Activated T-helper 1 cell treated with anti-CD3 and anti-CD28 coated beads, Interleukin-2, amount 50 U/mL, for 16 hours (primary cell): ENCODE data around the gene SMARCD2.
"Not testable (repeated sequence)": the region's sequence is repeated elsewhere in the genome, so short reads cannot be mapped to it uniquely, and the experiment has no call there.

Experiments used
- DNase-seq, 2 donors: peaks; one replicate each; pipeline ENCODE4 v3.0.0-alpha.2; 2020; ENCODE audit warnings: low read depth in 1 of 2, low spot score in 1 of 2

The SMARCD2 gene

GRCh38 chr17:63853260-63853659 is 10.8 kb upstream of the SMARCD2 start:
- DNase-seq = no peak

DNA sequence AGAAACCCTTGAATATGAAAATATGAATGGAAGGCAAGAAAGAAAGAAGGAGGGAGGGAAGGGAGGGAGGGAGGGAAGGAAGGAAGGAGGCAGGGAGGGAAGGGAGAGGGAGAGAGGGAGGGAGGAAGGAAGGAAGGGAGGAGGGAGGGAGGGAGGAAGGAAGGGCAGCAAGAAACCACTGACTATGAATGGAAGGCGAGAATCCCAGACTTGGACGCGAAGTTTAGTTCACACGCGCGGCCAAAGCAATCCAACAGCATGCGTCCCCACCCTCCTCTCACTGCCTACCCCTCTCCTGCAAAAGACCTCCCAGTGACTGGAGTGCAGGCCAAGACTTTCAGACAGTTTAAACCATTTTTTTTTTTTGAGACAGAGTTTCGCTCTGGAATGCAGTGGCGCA is 7.9 kb upstream of the SMARCD2 start:
- no peak for DNase-seq

DNA sequence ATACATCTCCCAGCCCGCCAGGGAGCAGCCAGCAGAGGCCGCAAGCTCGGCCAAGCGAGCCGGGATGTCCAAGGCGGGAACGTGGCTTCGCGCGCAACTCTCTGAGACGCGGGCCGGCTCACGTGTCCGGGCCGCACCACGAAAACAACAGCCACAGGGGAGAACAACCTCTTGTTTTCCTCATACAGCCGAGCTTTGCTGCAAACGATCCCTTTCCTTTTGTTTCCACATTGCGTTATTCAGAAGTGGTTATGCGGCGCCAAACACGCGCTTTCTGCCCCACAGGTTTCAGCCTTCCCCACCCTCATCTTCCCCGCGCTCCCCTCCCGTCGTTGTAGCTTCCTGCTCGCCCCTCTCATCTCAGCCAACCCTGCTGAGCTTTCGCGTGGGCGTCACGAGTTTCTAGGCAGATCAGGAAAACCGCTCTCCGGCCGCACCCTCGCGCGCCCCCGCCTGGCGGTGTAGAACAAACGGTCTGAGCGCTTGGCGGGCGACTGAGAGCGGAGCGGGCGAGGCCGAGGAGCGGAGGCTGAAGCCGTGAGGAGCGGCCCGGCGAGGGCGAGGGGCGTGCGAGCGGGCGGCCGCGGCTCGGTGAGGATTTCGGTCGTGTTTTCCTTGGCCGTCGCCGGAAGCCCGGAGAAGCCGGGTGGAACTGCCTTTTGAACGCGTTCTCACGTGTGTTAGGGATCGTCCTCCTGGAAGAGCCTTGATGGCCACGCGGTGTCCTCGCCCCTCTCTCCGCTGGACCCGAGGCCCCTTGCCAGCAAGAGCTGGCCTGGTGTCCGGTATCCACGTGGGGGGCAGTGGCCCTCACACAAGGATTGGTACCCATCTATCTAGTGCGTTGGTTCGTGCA is 6.6 kb upstream of the SMARCD2 start:
- peak; percentile 93 for DNase-seq

GRCh38 chr17:63847525-63848249 is 5.2 kb upstream of the SMARCD2 start:
- DNase-seq = no peak

DNA sequence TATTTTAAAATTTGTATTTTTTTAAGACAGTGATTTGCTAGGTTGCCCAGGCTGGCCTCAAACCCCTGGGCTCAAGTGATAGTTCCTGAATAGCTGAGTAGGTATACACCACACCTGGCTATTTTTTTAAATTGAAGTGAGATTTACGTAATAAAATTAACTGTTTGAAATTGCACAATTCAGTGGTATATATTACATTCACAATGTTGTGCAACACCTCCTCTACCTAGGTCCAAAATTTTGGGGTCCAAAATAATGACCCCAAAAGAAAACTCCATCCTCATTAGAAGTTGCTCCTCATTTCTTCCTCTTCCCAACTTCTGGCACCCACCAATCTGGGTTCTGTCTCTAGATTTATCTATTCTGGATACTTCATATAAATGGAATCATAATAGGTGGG is 3.0 kb upstream of the SMARCD2 start:
- DNase-seq = no peak

DNA sequence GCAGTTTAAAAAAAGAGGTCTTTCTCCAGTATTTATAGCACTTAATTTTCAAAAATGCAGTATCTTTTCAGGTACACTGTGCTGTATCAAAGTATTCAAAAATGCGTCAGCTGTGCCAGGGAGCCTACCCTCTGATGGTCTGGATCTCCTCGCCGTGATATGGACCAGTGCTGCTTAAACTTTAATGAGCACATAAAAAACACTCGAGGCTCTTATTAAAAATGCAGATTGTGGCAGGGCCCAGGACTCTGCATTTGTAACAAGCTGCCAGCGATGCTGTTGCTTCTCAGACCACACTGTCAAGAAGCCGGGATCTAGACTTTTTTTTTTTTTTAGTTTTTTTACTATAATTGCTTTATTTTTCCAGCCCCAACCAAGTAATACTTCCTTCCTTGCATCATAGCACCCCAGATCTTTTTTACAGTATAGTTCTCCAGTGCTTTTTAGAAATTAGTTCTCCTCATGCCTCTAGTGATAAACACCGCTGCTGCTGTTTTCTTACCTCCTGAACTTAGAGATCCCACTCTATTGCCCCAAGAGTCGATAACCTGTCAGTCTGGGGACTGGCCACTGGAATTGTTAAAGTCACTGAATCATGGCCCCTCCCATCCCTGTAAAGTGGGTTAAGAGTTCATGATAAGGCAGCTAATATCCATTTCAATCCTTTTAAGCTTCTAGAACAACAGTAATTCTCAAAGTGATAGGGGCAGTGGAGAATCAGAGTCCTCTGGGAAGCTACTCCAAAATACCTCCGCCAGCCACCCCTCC is 1.6 kb upstream of the SMARCD2 start:
- DNase-seq = no peak

GRCh38 chr17:63843387-63843888 is 953 bp upstream of the SMARCD2 start:
- not testable (repeated sequence) for DNase-seq

DNA sequence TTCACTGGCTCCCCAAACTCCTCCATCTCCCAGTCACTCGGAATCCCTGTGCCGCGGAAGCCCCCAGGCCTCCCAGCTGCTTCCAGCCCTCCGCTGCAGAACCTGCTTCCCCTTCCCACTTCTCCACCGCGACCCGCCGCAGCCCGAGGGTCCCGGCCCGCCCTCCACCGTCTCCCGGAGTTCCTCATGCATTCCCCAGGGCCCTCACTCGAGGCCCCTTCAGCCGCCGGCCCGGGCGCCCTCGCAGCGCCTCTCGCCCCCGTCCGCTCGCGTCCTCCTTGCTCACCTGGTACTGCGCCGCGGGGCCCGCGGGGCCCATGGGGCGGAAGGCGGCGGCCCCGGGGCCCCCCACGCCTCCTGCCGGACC is 329 bp downstream of the SMARCD2 start:
- DNase-seq = peak in 1 of 2 donors; percentile 27

DNA sequence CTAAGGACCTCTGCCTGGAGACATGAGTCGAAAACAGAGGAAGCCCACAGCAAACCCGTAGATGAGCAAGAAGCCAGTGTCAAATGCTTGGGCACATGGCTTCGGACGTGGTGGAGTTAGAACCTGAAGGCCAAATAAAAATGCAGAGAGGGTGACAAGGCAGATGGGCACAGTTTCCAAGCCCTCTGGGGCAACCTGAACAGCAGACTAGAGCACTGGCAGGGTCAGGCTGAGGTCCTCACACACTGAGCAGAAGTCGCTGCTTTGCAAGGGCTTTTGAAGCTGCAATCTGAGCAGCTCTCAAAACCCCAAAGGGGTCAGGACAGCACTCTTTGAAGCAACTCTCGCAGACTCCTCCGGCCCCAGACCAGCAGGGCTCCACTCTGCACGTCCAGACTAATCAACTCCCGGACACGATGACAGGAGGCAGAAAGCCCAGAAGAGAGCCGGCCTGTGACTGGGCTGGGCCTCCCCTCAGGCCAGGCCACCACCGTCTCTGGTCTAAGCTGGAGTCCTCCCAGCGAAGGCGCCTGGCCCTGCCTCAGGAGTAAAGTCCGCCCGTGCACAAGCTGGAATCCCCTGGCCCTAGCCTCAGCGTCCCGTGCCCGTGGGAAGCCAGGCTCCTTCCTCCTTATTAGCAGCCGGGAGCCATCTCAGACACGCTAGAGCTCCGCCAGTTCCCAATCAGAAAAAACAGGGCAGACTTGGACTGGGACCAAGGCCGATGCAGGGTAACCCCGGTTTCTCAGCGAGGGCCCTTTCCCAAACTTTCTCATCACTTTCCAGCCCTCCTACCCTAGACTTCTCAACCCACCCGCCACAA is 924 bp downstream of the SMARCD2 start:
- DNase-seq = no peak

DNA sequence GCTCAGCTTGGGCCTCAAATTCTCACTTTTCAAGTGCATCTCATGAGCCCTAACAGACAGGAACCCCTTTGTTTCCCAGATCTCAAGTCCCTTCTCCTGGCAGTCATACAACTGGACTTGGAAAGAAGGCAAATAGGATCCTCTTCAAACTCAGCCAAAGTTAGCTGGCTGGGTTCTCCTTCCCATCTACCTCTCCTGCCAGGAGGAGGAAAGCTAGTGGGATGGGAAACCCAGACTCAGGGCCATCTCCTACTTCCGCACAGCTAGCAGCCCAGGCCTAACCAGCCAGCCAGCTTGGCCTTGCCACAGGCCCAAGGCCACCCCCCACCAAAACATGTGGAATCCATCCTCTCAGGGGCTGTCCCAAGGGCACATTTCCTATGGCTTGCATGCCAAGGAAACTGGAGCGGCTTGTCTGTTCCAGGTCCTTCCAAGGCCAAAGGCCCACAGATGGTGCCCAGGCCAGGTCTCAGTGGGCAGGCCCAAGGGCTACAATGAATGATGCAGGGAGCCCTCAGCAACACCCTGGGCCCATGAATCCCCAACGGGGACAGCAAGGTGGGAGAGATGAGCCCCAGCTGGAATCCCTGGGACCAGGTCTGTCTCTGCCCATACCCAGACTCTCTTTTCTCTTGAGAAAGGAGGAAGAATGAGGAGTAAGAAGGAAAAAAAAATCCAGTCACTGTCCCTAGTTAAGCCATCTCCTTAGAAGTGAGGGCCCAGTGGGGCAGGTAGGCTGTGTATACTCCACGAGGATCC is 1.7 kb downstream of the SMARCD2 start:
- no peak for DNase-seq

GRCh38 chr17:63838631-63839171 is 3.8 kb downstream of the SMARCD2 start:
- no peak for DNase-seq

GRCh38 chr17:63837962-63838600 is 4.4 kb downstream of the SMARCD2 start:
- DNase-seq = no peak

DNA sequence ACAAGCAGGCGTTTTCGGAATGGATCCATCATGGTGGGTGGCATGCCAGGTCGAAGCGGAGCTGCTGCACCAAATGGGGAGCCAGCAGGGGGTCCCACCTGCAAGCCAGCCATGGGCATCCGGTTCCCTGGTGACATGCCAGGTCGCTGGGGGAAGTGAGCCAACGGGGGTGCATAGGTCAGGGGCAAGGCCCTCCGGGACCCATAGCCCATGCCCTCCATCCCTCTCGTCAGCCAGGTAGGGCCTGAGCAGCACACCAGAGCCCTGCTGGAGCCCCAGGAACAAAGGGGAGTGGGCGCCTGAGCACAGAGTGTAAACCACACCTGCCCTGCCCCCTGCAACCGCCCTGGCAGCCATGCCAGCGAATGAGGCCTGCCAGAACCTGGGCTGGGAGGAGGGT is 5.0 kb downstream of the SMARCD2 start:
- DNase-seq = no peak

DNA sequence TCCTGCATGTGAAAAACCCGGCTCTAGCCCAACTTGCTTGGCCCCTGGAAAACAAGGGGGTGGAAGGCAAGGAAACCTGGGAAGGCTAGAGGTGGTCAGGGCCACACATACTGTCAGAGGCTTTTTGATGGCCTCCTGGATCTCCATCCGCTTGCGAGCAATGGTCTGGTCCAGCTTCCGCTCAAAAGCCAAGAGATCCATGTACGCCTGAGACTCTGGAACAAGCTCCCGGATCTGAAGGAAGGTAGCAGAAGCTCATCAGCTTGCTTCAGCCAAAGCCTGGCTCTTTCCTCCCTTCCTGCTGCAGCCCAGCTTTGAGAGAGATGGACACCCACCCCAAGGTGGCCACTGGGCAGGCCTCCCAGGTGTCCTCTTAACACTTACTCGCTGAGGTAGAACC is 5.7 kb downstream of the SMARCD2 start:
- no peak for DNase-seq

- no peak for DNase-seq
Measured at GRCh38 chr17:63835167-63835720, 7.2 kb downstream of the SMARCD2 start.

DNA sequence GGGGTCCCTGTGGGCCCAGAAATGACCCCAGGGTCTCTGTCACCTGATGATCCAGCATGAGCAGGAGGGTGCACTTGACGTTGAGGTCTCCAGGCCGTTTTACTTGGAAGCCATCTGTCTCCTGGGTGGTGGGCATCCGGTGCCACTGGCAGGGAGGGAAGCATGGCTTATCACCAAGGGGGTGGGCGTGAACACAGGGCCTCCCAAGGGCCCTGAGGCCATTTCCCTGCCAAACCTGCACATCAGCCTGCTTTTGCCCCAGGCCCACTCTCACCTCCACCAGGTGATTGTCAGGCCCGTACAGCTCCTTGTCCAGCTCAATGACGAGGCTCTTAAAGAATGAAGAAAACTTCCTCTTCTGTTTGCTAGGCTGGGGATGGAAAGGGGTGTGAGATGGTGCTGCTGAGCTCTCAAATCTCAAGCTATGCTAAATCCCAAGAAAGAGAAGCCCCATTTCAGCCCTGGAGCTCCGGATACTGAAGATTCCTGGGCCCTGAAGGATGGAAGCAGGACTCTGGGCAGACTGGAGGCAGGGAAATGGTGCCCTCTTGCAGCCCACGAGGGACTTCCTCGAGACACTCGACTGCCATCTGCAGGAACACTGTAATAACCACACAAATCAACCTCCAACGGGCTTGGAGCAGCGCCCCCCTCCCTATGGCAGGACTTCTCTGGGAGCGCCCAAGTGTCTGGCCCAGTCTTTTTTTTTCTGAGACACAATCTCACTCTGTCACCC is 7.9 kb downstream of the SMARCD2 start:
- peak in 1 of 2 donors; percentile 56 for DNase-seq

- no peak for DNase-seq
Measured at GRCh38 chr17:63833741-63834373, 8.6 kb downstream of the SMARCD2 start.
